WTC11 (cell line): ENCODE results near the gene ZNF135. TPM values are rescaled to one million over a fixed set of nuclear protein-coding genes. Genes with fewer than 3 reads are reported as not detected.

Source experiments
- ATAC-seq: fragments of 200-7000 bp; cut with Tn5 transposase; 2 replicates; pipeline ENCODE4 v1.10.0; 2021; ENCODE audit warnings: mild to moderate bottlenecking, moderate library complexity
- CTCF ChIA-PET: fragments of 300-600 bp; sonication (Branson Sonifier 250); formaldehyde crosslinking; loops from one replicate; lab custom pipeline; 2021; ENCODE audit warnings: antibody characterized with exemption; lab: Charles Lee
- POLR2A ChIA-PET: fragments of 350-600 bp; sonication (Branson Sonifier 250); formaldehyde crosslinking; loops from one replicate; lab custom pipeline; 2021; ENCODE audit warnings: antibody characterized with exemption; lab: Charles Lee
- DNase-seq: peaks from one replicate; pipeline ENCODE4 v3.0.0; 2021; ENCODE audit warnings: low spot score
- H3K27ac Mint-ChIP-seq: 2 replicates; pipeline ENCODE4 v1.8.0; 2021; ENCODE audit warnings: mixed read lengths
- H3K27me3 Mint-ChIP-seq: 2 replicates; pipeline ENCODE4 v1.8.0; 2021; ENCODE audit warnings: low read depth, mild to moderate bottlenecking, moderate library complexity, mixed read lengths
- H3K36me3 Mint-ChIP-seq: 2 replicates; pipeline ENCODE4 v1.8.0; 2021; ENCODE audit warnings: mixed read lengths
- H3K4me1 Mint-ChIP-seq: 2 replicates; pipeline ENCODE4 v1.8.0; 2022; ENCODE audit warnings: mixed read lengths
- H3K4me3 Mint-ChIP-seq: 2 replicates; pipeline ENCODE4 v1.8.0; 2021; ENCODE audit warnings: mild to moderate bottlenecking, moderate library complexity, mixed read lengths
- H3K9me3 Mint-ChIP-seq: 2 replicates; pipeline ENCODE4 v1.8.0; 2021; ENCODE audit warnings: mixed read lengths
- AR ChIP-seq: fragments of 250-450 bp; sonication (Bioruptor Pico); IDR thresholded peaks from 2 replicates; pipeline ENCODE4 v1.9.0; 2021; ENCODE audit warnings: mild to moderate bottlenecking
- ARID4B ChIP-seq: sonication (generic); formaldehyde crosslinking; IDR thresholded peaks from 2 replicates; pipeline ENCODE4 v1.8.0; 2023; ENCODE audit warnings: missing genetic modification reagents, mild to moderate bottlenecking, borderline replicate concordance
- CBFB ChIP-seq: sonication (generic); formaldehyde crosslinking; IDR thresholded peaks from 2 replicates; pipeline ENCODE4 v1.8.1; 2022; ENCODE audit warnings: mild to moderate bottlenecking, low read depth, missing genetic modification reagents
- CDX4 ChIP-seq: fragments of 250-450 bp; sonication (Bioruptor Pico); IDR thresholded peaks from 2 replicates; pipeline ENCODE4 v1.9.0; 2021; ENCODE audit warnings: moderate library complexity, mild to moderate bottlenecking, inconsistent platforms, borderline replicate concordance
- E2F1 ChIP-seq: sonication (generic); formaldehyde crosslinking; IDR thresholded peaks from 2 replicates; pipeline ENCODE4 v1.8.0; 2022; ENCODE audit warnings: mild to moderate bottlenecking, missing genetic modification reagents
- E2F5 ChIP-seq: sonication (generic); formaldehyde crosslinking; IDR thresholded peaks from 2 replicates; pipeline ENCODE4 v1.8.1; 2022; ENCODE audit warnings: mild to moderate bottlenecking, moderate library complexity, missing genetic modification reagents
- ELF4 ChIP-seq: sonication (generic); formaldehyde crosslinking; IDR thresholded peaks from 2 replicates; pipeline ENCODE4 v1.8.1; 2022; ENCODE audit warnings: low read depth, mild to moderate bottlenecking, moderate library complexity, missing genetic modification reagents
- FOXP1 ChIP-seq: sonication (generic); formaldehyde crosslinking; IDR thresholded peaks from 2 replicates; pipeline ENCODE4 v1.8.0; 2022; ENCODE audit warnings: missing genetic modification reagents, mild to moderate bottlenecking, moderate library complexity, borderline replicate concordance
- GABPB1 ChIP-seq: sonication (generic); formaldehyde crosslinking; IDR thresholded peaks from 2 replicates; pipeline ENCODE4 v1.8.1; 2023; ENCODE audit warnings: mild to moderate bottlenecking, missing genetic modification reagents
- GRHL2 ChIP-seq: fragments of 250-450 bp; sonication (Bioruptor Pico); IDR thresholded peaks from 2 replicates; pipeline ENCODE4 v1.8.0; 2022; ENCODE audit warnings: mild to moderate bottlenecking, moderate library complexity; ENCODE audit not compliant: insufficient replicate concordance, severe bottlenecking
- HMGA2 ChIP-seq: fragments of 250-450 bp; sonication (Bioruptor Pico); IDR thresholded peaks from 2 replicates; pipeline ENCODE4 v1.4.0; 2021; ENCODE audit warnings: mild to moderate bottlenecking, moderate library complexity
- KAT7 ChIP-seq: sonication (generic); formaldehyde crosslinking; IDR thresholded peaks from 2 replicates; pipeline ENCODE4 v1.8.1; 2023; ENCODE audit warnings: missing genetic modification reagents, mild to moderate bottlenecking, borderline replicate concordance
- MLX ChIP-seq: sonication (generic); formaldehyde crosslinking; IDR thresholded peaks from 2 replicates; pipeline ENCODE4 v1.8.1; 2023; ENCODE audit warnings: mild to moderate bottlenecking, missing genetic modification reagents, moderate library complexity
- NFYB ChIP-seq: sonication (generic); formaldehyde crosslinking; conservative IDR thresholded peaks from 2 replicates; pipeline ENCODE4 v1.8.0; 2022; ENCODE audit warnings: low read depth, missing genetic modification reagents
- NR3C1 ChIP-seq: sonication (generic); formaldehyde crosslinking; conservative IDR thresholded peaks from 2 replicates; pipeline ENCODE4 v1.8.1; 2023; ENCODE audit warnings: low read depth, mild to moderate bottlenecking, missing genetic modification reagents
- RORB ChIP-seq: fragments of 250-450 bp; sonication (Bioruptor Pico); IDR thresholded peaks from 2 replicates; pipeline ENCODE4 v1.9.0; 2021; ENCODE audit warnings: mild to moderate bottlenecking
- SMAD3 ChIP-seq: sonication (generic); formaldehyde crosslinking; IDR thresholded peaks from 2 replicates; pipeline ENCODE4 v1.8.0; 2022; ENCODE audit warnings: missing genetic modification reagents, mild to moderate bottlenecking, borderline replicate concordance
- SOX15 ChIP-seq: fragments of 250-450 bp; sonication (Bioruptor Pico); IDR thresholded peaks from 2 replicates; pipeline ENCODE4 v1.9.0; 2021; ENCODE audit warnings: mild to moderate bottlenecking
- TCF7 ChIP-seq: sonication (generic); formaldehyde crosslinking; IDR thresholded peaks from 2 replicates; pipeline ENCODE4 v1.8.0; 2022; ENCODE audit warnings: mild to moderate bottlenecking, low read depth, missing genetic modification reagents, moderate library complexity
- USF2 ChIP-seq: sonication (generic); formaldehyde crosslinking; IDR thresholded peaks from 2 replicates; pipeline ENCODE4 v1.8.1; 2023; ENCODE audit warnings: mild to moderate bottlenecking, missing genetic modification reagents, moderate library complexity
- ZNF121 ChIP-seq: sonication (generic); formaldehyde crosslinking; IDR thresholded peaks from 2 replicates; pipeline ENCODE4 v1.8.0; 2023; ENCODE audit warnings: missing genetic modification reagents
- ZNF512 ChIP-seq: sonication (generic); formaldehyde crosslinking; IDR thresholded peaks from 2 replicates; pipeline ENCODE4 v1.8.1; 2022; ENCODE audit warnings: missing genetic modification reagents, borderline replicate concordance
- total RNA-seq: library from RNA; stranded (reverse); gene quantifications from 3 replicates; pipeline ENCODE4 v1.2.3, GENCODE V29; 2021

Gene ZNF135
- total RNA-seq, 1 experiment from 2014 or later: 5.6 TPM

GRCh38 chr19:58042495-58043340, 16.4 kb upstream of the ZNF135 start (continued):
- TF ChIP-seq USF2 (CRISPR knock-in tag) (no peak), NR3C1 (CRISPR knock-in tag) (peak; percentile 45; the same call in 1 of the 2 replicates), MLX (no peak), NFYB (CRISPR knock-in tag) (no peak), FOXP1 (CRISPR knock-in tag) (peak; percentile 39; the same call in 1 of the 2 replicates), RORB (no peak), AR (no peak), E2F1 (CRISPR knock-in tag) (no peak), HMGA2 (no peak), KAT7 (CRISPR knock-in tag) (no peak), E2F5 (CRISPR knock-in tag) (0 out of 2 replicates have a peak, but pooled peaks have one; percentile 42), CBFB (CRISPR knock-in tag) (peak; percentile 94), SOX15 (CRISPR knock-in tag) (no peak), ELF4 (CRISPR knock-in tag) (no peak), SMAD3 (CRISPR knock-in tag) (no peak)

GRCh38 chr19:58044391-58044790, 14.7 kb upstream of the ZNF135 start:
- DNase-seq: no peak
- H3K27me3 Mint-ChIP-seq: peaks cover 66% of the 10 kb centered on the region
- H3K4me3 Mint-ChIP-seq: no peak overlapping the region
- peaks cover 23% of the 10 kb centered on the region for H3K36me3 Mint-ChIP-seq
- ATAC-seq: no peak
- ChIA-PET POLR2A (interaction anchor here (1.4 kb wide), 1 partner anchor 229 kb away, joined by 3 read pairs; the partner anchor contains the start of gene ZNF552), CTCF (interaction anchor here (5.9 kb wide), 1 partner anchor 11 kb away, joined by 48 read pairs; no protein-coding TSS in a partner anchor)
- H3K4me1 Mint-ChIP-seq: peaks cover 7% of the 10 kb centered on the region
- H3K27ac Mint-ChIP-seq: no peak overlapping the region
- H3K9me3 Mint-ChIP-seq: peaks cover 36% of the 10 kb centered on the region
- no peak for TF ChIP-seq GRHL2 (CRISPR knock-in tag)
- no peak for TF ChIP-seq ZNF121 (CRISPR knock-in tag)
- no peak for TF ChIP-seq ARID4B (CRISPR knock-in tag)
- no peak for TF ChIP-seq GABPB1 (CRISPR knock-in tag)
- TF ChIP-seq TCF7 (CRISPR knock-in tag): no peak
- TF ChIP-seq ELF4 (CRISPR knock-in tag): no peak
- TF ChIP-seq ZNF512 (CRISPR knock-in tag): no peak
- TF ChIP-seq CDX4 (CRISPR knock-in tag): no peak
